Suprapubic skin (tissue), 3 donors: ENCODE measurements around the gene PITPNM3.

Experiments used
- EP300 ChIP-seq: sonication (generic); formaldehyde crosslinking; IDR thresholded peaks from one replicate; pipeline ENCODE4 v1.6.1; 2017; ENCODE audit warnings: antibody characterized with exemption
- POLR2A ChIP-seq, 2 donors: fragments of 450-650 bp; IDR thresholded peaks; one replicate each; pipeline ENCODE4 v1.6.1; 2017; ENCODE audit warnings: antibody characterized with exemption in 2 of 2, mild to moderate bottlenecking in 2 of 2, moderate library complexity in 2 of 2
- TF ChIP-seq, protein P1 (sequence below), 2 donors: fragments of 200-600 bp in 1 of 2; fragments of 450-650 bp in 1 of 2; sonication (generic) in 1 of 2; IDR thresholded peaks; one replicate each; pipeline ENCODE4 v1.5.1; 2016 to 2019; ENCODE audit warnings: antibody characterized with exemption in 2 of 2, mild to moderate bottlenecking in 1 of 2, moderate library complexity in 1 of 2

DNA sequence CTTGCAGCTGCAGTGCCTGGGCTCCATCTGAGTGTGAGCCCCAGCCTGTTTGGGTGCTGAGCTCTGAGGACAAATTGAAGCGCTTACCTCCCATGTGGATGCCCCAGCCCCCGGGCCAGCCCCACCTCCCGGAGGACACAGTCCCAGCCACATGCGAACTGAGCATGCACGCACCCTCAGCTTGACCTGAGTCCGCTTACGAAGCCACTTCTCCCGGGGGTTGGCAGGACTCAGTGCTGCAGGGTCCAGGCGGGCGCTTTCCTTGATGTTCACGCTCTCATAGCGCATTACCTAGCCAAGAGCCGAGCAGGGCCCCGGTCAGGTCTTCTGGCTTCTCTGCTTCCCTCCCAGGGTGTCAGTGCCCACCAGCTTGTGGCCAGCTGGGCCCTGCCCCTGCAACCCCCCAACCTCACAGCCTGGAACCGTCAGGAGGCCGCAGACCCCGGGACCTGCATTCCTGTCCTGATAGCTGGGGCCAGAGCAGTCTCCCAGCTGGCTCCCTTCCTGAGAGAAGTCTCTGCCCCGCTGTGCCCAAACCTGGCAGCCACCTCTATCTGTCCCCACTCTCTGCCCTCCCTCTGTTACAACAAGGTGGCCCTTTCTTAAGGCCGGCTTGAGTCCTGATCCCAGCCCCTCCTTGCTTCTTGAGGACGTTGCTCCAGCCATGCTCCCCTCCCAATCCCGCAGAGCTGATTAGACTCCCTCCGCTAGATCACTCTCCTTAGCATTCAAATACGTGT lies 88.1 kb downstream of the PITPNM3 start:
- TF ChIP-seq POLR2A (IDR thresholded peaks at IDR 0.05): no peak
- TF ChIP-seq, protein P1, sequence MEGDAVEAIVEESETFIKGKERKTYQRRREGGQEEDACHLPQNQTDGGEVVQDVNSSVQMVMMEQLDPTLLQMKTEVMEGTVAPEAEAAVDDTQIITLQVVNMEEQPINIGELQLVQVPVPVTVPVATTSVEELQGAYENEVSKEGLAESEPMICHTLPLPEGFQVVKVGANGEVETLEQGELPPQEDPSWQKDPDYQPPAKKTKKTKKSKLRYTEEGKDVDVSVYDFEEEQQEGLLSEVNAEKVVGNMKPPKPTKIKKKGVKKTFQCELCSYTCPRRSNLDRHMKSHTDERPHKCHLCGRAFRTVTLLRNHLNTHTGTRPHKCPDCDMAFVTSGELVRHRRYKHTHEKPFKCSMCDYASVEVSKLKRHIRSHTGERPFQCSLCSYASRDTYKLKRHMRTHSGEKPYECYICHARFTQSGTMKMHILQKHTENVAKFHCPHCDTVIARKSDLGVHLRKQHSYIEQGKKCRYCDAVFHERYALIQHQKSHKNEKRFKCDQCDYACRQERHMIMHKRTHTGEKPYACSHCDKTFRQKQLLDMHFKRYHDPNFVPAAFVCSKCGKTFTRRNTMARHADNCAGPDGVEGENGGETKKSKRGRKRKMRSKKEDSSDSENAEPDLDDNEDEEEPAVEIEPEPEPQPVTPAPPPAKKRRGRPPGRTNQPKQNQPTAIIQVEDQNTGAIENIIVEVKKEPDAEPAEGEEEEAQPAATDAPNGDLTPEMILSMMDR (IDR thresholded peaks at IDR 0.05): no peak
- no peak for TF ChIP-seq EP300
